ENCODE results near the gene ZFYVE21.

The ZFYVE21 gene

GRCh38 chr14:103755060-103755459 is 39.5 kb downstream of the ZFYVE21 start:
- no peaks in the 10 kb centered on the region for H3F3A ChIP-seq (ENCODE audit: control insufficient read depth, insufficient read depth)
- TF ChIP-seq CTCF (IDR thresholded peaks at IDR 0.05; ENCODE audit: low read depth, low read length, poor library complexity, severe bottlenecking), result no peak
- no peak for TF ChIP-seq EZH2phosphoT487 (IDR thresholded peaks at IDR 0.05; ENCODE audit: borderline replicate concordance, low read length)
- H3K4me2 ChIP-seq (ENCODE audit: low read length), result no peak overlapping the region
- no peak overlapping the region for H3K27ac ChIP-seq (ENCODE audit: low read depth, low read length)
- no peaks in the 10 kb centered on the region for H3K36me3 ChIP-seq (ENCODE audit: control insufficient read depth, low read length)
- no peaks in the 10 kb centered on the region for H4K20me1 ChIP-seq (ENCODE audit: control insufficient read depth, insufficient read depth, low read depth, low read length)
- H3K9me2 ChIP-seq (replicated peaks; ENCODE audit: control insufficient read depth, low read length), result no peaks in the 10 kb centered on the region
- no peaks in the 10 kb centered on the region for H3K27me3 ChIP-seq (ENCODE audit: control insufficient read depth, low read length)
- no peaks in the 10 kb centered on the region for H3K9me3 ChIP-seq (ENCODE audit: control insufficient read depth, insufficient read depth, low read length)
- no peaks in the 10 kb centered on the region for H3K4me1 ChIP-seq (ENCODE audit: control insufficient read depth, low read length)
- H3K4me3 ChIP-seq (ENCODE audit: low read length), result no peak overlapping the region
- no peaks in the 10 kb centered on the region for H3K79me2 ChIP-seq (ENCODE audit: control insufficient read depth, low read length)

GRCh38 chr14:103758059-103758776 is 42.6 kb downstream of the ZFYVE21 start:
- no peaks in the 10 kb centered on the region for H3F3A ChIP-seq (ENCODE audit: control insufficient read depth, insufficient read depth)
- H3K79me2 ChIP-seq (ENCODE audit: control insufficient read depth, low read length), result no peaks in the 10 kb centered on the region
- H4K20me1 ChIP-seq (ENCODE audit: control insufficient read depth, insufficient read depth, low read depth, low read length), result no peaks in the 10 kb centered on the region
- H3K4me2 ChIP-seq (ENCODE audit: low read length), result no peak overlapping the region
- H3K27me3 ChIP-seq (ENCODE audit: control insufficient read depth, low read length), result no peaks in the 10 kb centered on the region
- no peak overlapping the region for H3K4me3 ChIP-seq (ENCODE audit: low read length)
- no peaks in the 10 kb centered on the region for H3K4me1 ChIP-seq (ENCODE audit: control insufficient read depth, low read length)
- no peak overlapping the region for H3K27ac ChIP-seq (ENCODE audit: low read depth, low read length)
- no peaks in the 10 kb centered on the region for H3K36me3 ChIP-seq (ENCODE audit: control insufficient read depth, low read length)
- no peaks in the 10 kb centered on the region for H3K9me2 ChIP-seq (replicated peaks; ENCODE audit: control insufficient read depth, low read length)
- no peak for TF ChIP-seq EZH2phosphoT487 (IDR thresholded peaks at IDR 0.05; ENCODE audit: borderline replicate concordance, low read length)
- no peak for TF ChIP-seq CTCF (IDR thresholded peaks at IDR 0.05; ENCODE audit: low read depth, low read length, poor library complexity, severe bottlenecking)
- H3K9me3 ChIP-seq (ENCODE audit: control insufficient read depth, insufficient read depth, low read length), result no peaks in the 10 kb centered on the region

- no peak for TF ChIP-seq CTCF (IDR thresholded peaks at IDR 0.05; ENCODE audit: low read depth, low read length, poor library complexity, severe bottlenecking)
- no peak for TF ChIP-seq EZH2phosphoT487 (IDR thresholded peaks at IDR 0.05; ENCODE audit: borderline replicate concordance, low read length)
- Histone ChIP-seq H3K9me3 (ENCODE audit: control insufficient read depth, insufficient read depth, low read length) (no peaks in the 10 kb centered on the region), H3K4me3 (ENCODE audit: low read length) (no peak overlapping the region), H3K4me1 (ENCODE audit: control insufficient read depth, low read length) (no peaks in the 10 kb centered on the region), H3K9me2 (replicated peaks; ENCODE audit: control insufficient read depth, low read length) (no peaks in the 10 kb centered on the region), H3K27me3 (ENCODE audit: control insufficient read depth, low read length) (no peaks in the 10 kb centered on the region), H3K4me2 (ENCODE audit: low read length) (no peak overlapping the region), H4K20me1 (ENCODE audit: control insufficient read depth, insufficient read depth, low read depth, low read length) (no peaks in the 10 kb centered on the region), H3F3A (ENCODE audit: control insufficient read depth, insufficient read depth) (no peaks in the 10 kb centered on the region), H3K36me3 (ENCODE audit: control insufficient read depth, low read length) (no peaks in the 10 kb centered on the region), H3K79me2 (ENCODE audit: control insufficient read depth, low read length) (no peaks in the 10 kb centered on the region), H3K27ac (ENCODE audit: low read depth, low read length) (no peak overlapping the region)
Measured at GRCh38 chr14:103762036-103762435, 46.4 kb downstream of the ZFYVE21 start.

All from DOHH2 (cell line).